HG02571 (cell line): ENCODE measurements around the gene GABBR2.
"Not testable (repeated sequence)": the region's sequence is repeated elsewhere in the genome, so short reads cannot be mapped to it uniquely, and the experiment has no call there.

ENCODE experiments used
- ATAC-seq: cut with Tn5 transposase; IDR thresholded peaks from one replicate; pipeline ENCODE4 v1.9.1; 2021; ENCODE audit warnings: mild to moderate bottlenecking, moderate library complexity; ENCODE audit not compliant: unreplicated experiment

The GABBR2 gene

DNA sequence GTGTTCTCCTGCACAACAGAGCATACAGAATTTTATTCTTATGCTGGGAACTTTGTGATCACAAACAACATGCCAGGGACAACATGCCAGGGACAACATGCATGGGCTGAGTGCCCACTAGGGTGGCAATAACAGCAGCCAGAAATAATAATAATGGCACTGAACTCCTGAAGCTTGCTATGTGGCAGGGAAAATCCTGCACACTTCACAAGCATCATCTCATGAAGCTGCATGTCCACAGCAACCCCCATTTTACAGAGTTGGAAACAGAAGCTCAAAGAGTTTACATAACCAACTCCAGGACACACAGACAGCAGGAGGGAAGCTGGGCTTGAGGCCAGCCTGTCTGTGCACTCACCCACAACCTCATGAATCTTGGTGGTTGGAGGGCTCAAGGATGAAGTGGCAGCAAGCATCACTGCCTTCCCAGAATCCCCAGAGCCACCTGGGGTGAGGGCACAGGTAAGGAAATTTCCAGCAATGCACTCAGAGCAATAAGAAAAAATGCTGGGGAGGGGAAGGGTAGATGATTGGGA, 111.4 kb downstream of the GABBR2 start:
- no peak for ATAC-seq

DNA sequence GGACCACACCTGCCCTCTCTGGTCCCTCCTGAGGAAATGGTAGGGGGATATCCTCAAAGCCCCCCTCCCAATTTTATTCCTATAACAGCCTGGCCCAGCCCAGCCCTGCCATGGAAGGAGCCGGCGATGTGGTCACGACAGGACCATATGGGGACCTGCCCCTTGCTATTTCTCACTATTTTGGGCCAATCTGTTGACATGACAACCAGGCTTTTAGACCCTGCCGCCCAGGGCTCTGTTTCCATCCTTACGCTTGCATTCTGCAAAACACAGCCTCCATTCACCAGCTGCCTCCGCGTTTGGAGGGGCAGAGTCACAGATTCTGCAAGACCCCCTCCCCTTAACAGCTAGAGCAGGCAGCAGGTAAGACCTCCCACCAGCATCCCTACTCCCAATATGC, 112.2 kb downstream of the GABBR2 start:
- ATAC-seq, result no peak

DNA sequence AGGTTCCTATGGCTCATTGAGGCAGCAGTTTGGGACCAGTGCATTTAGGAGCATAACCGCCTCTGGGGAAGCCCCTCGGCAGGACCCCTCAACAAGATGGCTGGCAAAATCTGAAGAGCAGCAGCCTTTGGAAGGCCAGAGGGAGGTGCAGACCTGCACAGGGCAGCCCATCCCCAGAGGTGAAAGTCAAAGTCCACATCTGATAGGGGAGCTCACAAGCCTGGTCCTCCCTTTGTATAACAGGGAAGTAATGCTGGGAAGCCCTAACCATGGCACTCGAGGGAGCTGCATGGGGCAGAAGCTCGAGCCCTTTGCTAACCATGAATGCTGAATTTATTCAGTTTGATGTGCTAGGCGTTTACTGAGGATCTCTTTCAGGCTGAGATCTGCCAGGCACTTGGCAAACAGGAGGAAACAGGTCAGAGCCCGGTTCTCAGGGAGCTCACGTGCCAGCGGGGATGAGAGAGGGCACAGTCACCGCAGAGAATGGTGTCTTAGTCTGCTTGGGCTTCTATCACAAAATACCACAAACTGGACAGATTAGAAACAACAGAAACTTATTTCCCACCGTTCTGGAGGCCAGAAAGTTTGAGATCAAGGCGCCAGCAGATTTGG, 114.1 kb downstream of the GABBR2 start:
- ATAC-seq, result no peak

DNA sequence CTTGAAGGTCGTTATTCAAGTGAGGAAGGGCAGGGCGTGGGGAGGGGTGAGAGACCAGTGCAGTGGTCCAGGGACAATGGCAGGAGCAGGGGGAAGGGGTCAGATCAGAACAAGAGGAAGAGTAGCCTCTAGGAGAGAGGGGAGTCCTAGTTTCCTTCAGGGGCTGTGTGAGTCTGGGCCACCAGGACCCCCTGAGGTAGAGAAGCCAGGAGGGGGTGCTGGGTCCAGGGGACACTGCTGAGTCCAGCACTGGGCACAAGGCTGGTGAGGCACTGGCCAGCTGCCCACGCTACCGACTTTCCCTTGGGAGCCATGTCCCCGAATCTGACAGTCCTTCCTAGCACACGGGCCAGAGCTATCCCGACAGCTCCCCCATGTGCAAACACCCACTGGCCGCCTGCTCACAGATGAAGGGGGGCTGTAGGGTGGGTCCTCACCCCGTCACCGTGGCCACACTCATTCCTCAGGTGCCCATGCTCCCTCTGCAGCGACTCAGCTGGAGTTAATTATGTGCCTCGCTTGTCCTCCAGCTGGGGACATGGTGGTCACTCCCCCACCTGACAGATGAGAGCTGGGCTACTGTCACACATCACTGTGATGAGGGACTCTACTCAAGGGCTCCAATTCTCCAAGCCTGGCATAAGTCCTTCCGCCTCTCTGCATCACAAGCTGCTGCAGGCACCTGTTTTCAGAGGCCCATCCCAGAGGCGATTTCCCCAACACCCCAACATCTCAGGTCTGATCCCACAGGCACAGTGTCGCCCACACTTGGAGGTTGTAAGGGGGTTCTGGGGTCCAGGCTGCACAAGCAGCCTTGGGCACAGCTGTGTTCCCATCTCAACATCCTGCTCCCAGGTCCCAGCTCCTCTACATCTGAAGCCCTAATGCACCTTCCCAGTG, 115.1 kb downstream of the GABBR2 start:
- ATAC-seq, result no peak

DNA sequence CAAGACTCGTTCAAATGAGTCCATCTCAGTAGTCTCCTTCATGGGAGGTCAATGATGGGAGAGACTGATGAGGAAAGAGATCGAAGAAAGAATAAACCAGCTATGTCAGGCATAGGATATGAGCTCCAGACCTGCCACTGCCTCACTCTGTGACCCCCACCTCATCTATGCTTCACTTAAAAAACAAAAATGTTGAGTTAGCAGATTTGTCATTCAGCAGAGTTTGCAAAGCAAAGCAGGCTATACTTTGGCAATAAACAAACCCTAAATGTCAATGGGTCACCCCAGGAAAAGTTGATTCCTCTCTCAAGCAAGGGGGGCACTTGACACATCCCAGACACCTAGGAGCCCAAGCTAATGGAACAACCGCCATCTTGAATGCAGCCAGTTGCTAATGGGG, 117.0 kb downstream of the GABBR2 start:
- ATAC-seq, result no peak

GRCh38 chr9:98590101-98590500, 118.6 kb downstream of the GABBR2 start:
- no peak for ATAC-seq

DNA sequence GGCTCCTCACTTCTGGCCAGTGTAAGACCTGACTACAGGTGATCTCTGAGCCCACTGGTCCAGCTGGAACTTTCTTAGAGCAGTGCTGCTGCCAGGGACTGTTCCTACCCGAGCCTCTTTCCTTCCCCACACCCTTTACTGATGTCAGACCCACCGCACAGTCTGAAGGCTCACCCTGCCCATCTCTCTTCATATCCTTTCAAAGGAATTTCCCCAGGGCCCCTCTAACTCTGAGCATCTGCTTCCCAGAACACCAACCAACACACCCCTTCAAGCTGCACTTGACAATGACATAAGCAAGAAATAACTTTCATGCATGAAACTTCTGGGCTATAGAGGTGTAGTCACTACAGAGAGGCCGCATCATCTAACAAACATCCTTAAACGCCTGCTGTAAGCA, 119.6 kb downstream of the GABBR2 start:
- no peak for ATAC-seq

DNA sequence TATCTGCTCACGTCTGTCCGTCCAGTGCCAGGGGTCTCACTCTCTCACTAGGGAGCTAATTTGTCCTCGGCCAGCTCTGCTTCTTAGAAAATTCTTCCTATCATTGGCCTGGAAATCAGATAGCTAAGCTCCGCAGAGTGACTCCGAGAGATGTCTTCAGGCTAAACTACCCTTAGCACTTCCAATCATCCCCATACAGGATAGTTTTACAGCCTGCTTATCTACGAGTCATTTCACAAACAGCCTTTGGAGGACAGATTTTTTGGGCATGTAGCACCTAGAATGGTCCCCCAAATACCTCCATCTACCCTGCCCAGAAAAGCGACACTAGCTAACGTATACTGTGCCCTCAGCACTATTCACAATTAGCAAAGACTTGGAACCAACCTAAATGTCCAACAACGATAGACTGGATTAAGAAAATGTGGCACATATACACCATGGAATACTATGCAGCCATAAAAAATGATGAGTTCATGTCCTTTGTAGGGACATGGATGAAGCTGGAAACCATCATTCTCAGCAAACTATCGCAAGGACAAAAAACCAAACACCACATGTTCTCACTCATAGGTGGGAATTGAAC, 123.8 kb downstream of the GABBR2 start:
- not testable (repeated sequence) for ATAC-seq

GRCh38 chr9:98584059-98584458, 124.7 kb downstream of the GABBR2 start:
- ATAC-seq, result no peak

DNA sequence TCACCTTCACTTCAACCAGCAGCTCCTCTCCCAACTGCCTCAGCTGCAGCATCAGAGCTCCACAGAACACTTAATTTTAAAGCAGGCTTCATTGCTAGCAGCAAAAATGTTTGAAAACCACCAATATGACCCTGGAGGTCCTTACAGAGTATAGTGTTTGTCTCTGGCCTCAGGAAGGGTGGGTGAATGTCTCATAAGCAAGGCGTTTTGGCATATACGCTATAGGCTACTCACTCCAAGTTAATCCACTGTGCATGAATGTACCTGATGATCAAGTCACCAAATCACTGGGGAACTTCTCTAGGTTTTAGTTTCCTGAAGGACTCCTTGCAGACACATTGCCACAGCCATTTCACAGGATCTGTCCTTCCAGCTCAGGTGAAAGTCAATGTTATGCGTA, 125.3 kb downstream of the GABBR2 start:
- ATAC-seq, result no peak

DNA sequence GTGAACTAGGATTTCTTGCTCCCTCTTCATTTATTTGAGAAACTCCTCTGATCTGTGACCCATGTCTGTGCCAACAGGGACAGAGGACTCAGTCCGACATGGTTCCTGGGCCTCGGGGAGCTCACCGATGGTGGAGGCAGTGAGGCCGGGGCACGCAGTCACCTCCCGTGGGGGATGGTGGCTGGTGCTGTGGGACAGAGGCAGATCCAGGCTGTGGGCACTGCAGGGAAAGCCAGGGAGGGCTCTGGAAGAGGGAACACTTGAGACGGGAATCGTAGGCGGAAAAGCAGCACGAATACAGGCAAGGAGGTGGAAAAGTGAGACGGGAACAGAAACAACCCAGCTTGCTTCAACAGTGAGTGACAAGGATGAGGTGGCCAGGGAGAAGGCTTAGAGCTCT, 127.8 kb downstream of the GABBR2 start:
- ATAC-seq, result no peak

- no peak for ATAC-seq
Measured at GRCh38 chr9:98579700-98580099, 129.0 kb downstream of the GABBR2 start.

- ATAC-seq, result no peak
Measured at GRCh38 chr9:98577446-98577845, 131.3 kb downstream of the GABBR2 start.

DNA sequence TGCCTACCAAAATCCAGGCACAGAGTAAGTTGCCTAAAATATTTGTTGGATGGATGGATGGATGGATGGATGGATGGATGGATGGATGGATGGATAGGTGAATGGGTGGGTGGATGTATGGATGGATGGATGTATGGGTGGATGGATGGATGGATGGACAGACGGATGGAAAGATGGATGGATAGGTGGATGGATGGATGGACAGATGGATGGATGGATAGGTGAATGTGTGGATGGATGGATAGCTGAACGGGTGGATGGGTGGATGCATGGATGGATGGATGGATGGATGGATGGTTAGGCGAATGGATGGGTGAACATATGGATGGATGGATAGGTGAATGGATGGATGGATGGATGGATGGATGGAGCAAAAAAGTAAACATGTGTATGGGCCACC, 131.9 kb downstream of the GABBR2 start:
- ATAC-seq, result no peak

GRCh38 chr9:98576354-98576753, 132.4 kb downstream of the GABBR2 start:
- no peak for ATAC-seq

DNA sequence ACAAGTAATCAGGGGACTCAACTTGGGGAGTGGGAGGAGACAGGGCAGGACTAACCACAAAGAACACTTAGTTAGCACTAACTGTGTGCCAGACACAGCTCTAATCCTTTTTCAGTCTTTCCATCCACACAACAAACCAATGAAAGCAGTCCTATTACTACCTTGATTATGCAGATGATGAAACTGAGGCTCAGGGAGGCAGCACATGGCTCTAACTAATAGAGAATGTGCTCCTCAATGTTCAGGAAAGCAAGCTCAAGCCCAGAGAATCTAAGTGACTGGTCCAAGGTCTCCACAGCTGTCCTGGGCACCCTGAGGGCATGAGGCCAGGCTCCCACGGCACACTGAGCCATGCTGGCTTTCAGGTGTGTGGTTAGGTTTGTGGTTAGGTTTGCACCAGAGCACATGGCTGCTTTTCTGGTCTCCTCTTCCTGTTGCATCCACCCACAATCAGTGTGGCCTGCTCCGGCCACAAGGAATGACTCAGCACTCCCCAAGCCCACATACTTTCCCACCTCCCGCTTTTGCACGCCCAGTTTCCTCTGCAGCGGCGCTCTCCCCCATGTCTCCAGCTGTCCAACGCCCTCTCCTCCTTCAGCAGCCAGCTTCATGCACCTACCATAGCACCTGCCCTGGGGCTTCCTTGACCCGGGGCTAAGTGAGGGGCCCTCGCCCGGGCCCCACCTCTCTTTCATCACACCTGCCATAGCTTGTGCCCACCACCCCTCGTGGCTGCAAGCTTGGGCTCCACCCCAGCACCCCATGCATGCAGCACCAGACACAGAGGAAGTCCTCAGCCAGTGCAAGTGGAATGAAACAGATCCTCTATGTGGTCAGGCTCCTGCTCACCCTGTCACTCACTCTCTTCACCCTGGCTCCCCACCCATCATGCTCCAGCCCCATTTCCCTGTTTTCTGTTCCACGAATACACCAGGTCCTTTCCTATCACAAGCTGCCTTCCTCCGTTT, 133.1 kb downstream of the GABBR2 start:
- peak; percentile 78 for ATAC-seq

DNA sequence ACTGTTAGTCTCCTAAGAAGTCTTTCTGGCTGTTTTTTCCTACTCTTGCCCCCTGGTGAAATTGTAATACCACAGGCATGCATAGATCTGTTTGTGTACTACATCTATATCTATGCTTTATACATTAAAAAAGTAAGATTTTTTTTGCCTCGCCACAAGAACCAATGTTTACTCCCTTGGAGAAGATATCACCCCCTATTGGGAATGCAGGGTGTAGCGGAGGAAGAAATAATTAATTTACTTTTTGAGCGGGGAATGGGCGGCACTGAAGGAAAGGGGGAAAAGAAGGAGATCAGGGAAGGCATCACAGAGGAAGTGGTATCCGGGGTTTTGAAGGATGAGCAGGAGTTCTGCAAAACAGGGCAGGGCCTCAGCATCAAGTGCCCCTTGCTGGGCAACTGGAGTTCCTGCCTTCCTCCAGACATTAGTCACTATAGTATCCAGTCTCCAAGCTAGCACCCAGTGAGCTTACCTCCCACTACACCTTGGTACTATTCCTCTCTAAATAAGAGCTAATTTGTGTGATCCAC, 134.9 kb downstream of the GABBR2 start:
- no peak for ATAC-seq

DNA sequence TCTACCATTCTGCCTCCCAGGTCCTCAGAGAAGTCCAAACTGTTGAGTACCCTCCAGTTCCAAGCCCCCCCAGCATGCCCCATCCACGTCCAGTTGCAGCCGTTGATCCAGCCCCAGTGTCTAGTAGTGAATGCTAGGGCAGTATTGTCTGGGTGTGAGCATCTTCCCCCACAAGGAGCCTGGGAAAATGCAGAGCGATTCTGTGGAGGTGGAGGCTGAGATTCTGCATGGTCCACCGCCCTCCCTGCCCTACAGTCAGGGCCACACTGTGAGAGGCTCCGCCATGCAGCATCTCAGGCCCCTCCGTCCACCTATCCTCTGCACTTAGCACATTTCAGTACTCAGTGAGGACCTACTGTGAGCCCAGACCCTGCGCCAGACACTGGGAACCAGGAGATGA, 135.9 kb downstream of the GABBR2 start:
- no peak for ATAC-seq

DNA sequence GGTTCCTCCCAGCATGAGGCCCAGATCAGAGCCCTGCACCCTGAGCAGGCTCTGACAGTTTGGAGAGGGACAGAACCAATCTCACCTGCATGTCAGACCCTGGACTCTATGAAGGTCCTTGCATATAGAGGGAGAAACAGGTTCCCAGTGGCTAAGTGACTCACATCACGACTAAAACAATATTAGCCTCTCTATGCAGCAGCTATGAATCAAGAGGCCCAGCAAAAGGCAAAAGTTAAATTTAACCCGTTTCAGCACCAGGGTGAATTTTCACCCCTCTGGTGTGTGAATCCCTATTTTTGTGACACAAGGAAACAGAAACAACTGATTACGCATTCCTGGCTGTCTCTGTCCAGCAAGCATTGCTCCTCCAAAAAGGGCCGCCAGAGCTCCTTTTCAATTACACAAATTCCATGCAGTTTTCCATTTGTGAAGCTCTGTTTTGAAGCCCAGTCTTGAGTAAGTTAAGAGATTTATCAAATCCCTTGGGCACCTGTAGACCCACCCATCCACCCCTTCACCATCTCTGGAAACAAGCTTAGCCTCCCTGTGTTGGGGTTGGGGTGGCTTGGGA, 136.6 kb downstream of the GABBR2 start:
- no peak for ATAC-seq

GRCh38 chr9:98571643-98572042, 137.1 kb downstream of the GABBR2 start:
- ATAC-seq, result no peak
